HG03175 (cell line): ENCODE data around the gene CCDC66.
A peak's percentile ranks its signal among the peaks of the same experiment; 100 is the strongest.

Experiments
- ATAC-seq: cut with Tn5 transposase; IDR thresholded peaks from one replicate; pipeline ENCODE4 v1.9.1; 2021; ENCODE audit warnings: mild to moderate bottlenecking, moderate library complexity; ENCODE audit not compliant: unreplicated experiment

CCDC66 gene

DNA sequence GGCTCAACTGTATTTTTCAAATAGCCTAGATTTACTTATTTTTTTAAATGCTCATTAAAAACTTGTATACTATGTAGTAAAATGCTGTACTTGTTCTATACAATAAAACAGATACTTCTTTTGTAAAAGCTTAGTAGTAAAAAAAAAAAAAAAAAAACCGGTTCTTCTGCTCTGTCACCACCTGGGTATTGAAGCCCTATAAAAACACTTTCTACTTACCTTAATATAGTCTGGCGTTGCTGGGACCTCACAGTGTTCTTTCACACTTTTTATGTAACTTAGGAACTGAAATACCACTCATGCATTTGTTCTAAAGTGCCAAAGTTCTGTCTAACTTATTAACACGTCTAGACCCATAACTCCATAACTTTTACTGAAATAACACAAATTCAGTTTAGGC, 64.7 kb downstream of the CCDC66 start:
- ATAC-seq: no peak

DNA sequence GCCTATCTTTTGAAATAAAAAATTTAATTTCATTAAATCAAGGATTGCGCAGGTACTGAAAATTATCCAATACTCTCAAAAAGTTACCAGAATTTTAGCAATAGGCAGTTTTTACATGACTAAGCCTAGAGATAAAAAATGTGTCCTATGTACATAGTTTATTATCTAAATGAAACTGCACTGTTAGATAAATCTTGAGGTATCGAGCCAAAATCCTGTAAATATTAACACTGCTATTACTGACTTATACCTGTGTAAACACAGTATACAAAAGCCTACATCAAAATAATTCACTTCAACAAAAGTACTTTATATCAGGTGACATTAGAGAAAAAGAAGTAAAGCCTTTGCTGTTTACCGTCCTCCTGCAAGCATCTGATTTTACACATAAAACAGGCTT, 65.4 kb downstream of the CCDC66 start:
- no peak for ATAC-seq

DNA sequence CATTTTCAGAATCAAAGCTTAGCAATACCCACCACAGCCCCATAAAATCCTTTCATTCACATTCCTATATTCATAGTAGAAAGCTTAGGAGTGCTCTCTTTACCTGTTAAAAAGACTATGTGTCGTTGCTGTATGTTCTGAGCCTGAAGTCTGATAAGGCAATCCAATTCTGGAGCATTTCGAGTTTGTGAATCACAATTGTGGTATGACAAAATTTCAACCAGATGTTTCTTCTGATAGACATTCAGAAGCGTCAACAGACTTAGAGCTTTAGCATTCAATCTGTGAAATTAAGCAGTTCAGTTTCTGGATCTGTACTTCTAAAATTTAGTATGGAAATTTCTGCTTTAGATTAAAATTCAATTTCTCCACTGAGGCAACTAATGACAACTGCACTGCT, 67.8 kb downstream of the CCDC66 start:
- ATAC-seq: no peak

DNA sequence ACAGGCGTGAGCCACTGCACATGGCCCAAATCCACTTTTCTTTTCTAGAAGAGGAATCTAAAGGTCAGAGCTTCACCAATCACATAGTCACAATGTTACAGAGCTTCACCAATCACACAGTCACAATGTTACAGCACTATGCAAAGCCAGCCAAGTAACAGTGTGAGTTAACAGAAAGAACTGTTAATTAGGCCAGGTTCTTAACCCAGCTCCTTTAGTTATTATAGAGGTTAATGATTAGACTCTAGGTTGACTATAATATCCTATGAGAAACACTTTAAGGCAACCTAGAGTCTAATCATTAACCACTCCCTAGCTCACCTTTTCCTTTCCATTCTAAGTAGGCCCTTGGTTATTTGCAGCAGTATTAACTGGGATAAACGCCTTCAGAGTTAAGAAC, 72.1 kb downstream of the CCDC66 start:
- peak; percentile 89 for ATAC-seq

DNA sequence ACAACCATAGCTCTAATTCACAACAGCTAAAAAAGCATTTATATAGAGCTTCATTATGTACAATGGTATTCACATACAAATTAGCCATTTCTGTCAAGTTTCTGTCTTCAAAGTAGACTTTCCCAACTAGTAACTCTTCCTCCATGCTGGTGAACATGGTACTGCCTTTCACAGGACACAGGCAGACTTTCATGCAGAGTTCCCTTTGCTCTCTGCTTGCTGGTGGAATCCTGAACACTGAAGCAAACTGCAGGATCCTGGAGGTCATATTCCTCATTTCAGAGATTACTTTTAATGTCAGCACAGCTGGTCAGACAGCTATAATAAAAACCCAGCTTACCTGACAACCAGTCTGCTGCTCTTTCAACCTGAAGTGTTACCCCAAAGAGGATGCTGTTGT, 72.5 kb downstream of the CCDC66 start:
- ATAC-seq: peak; percentile 20

DNA sequence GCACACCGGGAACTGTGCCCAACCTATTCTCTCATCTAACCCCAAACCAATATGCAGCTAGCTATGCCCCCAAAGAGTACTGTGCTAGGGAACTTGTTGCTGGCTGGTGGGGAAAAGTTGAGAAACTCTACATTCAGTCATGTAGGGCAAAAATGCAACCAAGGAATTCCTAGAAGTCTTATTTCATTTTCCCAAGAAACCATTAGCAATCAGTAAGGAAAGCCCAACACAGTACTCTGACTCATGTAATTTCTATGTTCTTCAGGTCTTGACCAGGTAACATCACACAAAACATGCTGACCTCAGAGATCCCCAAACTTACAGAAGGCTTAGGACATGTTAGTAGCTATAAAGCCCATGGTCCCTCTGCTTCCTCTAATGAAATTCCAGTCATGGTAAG, 74.0 kb downstream of the CCDC66 start:
- no peak for ATAC-seq

DNA sequence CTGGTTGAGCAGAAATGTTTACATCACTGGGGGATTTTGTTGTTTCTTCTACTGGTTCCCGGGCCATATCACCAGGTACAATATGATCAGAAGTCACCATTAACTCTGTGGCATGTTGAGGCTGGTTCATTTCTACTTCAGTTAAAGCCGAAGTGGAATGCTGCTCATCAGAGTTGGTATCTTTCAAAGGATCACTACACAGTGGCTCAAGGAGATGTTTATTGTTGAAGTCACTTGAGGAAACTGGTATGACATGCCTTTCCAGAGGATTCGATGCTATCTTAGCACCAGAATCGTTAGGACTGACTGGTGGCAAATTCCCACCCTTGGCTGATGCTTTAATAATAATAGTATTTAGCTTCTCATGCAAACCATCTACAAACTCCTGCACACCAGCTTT, 76.2 kb downstream of the CCDC66 start:
- ATAC-seq: no peak

DNA sequence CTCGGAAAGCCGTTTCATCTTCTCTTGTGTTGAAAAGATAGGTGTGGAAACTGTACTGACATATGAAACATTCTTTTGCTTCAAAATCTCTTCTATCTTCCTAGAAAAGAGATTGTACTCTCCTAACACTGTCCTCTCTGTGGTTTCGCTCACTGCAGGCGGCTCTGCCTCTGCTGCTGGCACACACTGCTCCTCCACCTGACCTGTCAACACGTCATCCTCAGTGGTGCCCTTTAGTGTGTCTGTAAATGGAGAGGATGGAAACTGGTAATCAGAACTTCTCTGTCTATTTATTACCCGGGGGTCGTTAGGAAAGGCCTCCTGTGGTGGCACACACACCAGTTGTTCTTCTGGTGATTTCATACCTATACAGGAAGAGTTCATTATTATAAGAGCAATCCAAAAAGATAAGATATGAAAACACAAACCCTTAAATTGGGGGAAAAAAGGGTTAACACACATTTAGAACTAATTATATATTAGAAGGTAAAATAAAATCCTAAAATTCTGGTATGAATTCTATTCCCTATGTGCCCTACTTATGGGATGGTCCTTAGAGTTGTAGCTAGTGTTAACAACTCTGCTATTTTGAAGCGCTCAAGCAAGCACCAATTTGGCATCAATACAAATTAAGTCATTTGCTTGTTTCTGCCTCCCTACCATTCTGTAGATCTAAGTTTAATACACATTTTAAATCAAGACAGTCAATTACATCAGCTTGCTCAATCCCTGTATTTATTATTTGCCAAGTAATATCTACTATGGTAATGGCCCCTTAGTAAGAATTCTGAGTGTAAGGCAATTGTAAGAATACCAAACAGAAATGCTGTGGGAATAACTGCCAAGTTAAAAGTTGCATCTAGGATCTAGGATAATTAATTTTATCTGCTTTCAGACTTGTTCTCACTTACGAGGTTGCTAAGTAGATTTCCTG, 76.9 kb downstream of the CCDC66 start:
- ATAC-seq: no peak

DNA sequence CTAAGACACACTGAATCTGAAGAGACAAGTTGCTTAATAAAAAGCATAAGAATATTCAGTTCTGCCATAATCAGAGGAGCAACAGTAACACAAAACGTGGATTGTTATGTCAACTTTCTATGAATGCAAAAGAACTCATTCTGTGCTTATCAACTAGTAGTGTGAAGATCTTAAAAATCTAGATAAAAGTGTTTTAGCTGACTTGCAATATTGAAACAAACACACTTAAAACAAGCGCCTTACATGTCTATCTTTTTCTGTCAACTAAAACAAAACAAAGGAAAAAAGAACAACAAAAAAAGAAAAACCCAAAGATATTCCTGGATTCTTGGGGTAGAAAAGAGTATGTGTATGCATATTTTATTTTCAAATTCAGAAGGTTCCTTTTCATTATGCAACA, 88.4 kb downstream of the CCDC66 start:
- no peak for ATAC-seq

DNA sequence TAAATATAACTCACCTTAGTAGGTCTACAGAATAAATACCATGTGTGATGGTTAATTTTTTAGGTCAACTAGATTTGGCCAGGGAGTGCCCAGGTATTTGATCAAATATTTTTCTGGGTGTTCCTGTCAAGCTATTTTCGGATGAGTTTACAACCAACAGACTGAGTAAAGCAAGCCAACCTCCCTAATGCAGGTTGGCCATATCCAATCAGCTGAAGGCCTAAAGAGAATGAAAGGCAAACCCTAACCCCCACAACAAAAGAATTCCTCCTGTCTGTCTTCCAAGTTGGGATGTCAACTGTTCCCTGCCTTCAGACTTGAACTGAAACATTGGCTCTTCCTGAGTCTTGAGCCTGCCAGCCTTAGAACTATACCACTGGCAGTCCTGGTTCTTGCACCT, 97.5 kb downstream of the CCDC66 start:
- no peak for ATAC-seq

DNA sequence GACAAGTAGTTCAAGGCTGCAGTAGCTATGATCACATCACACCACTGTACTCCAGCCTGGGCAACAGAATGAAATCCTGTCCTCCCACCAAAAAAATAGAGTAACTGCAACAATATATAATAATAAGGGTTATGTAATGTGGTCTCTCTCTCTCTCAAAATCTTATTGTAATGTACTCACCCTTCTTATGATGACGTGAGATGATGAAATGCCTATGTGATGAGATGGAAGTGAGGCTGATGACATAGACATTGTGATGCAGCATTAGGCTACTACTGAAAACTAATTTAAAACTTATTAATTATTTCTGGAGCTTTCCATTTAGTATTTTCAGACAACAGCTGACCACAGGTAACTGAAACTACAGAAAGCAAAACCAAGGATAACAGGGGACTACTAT, 98.7 kb downstream of the CCDC66 start:
- ATAC-seq: no peak

DNA sequence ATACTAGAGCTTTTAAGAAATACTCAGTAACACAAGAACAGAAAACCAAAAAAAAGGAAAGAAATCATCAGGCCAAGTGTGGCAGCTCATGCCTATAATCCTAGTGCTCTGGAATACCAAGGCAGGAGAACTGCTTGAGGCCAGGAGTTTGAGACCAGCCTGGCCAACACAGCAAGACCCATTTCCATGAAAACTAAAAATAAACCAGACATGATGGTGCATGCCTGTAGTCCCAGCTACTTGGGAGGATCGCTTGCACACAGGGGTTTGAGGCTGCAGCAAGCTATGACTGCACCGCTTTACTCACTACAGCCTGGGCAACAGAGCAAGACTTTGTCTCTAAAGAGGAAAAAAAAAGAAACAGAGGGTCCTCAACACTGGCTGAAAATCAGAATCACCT, 107.8 kb downstream of the CCDC66 start:
- ATAC-seq: no peak

DNA sequence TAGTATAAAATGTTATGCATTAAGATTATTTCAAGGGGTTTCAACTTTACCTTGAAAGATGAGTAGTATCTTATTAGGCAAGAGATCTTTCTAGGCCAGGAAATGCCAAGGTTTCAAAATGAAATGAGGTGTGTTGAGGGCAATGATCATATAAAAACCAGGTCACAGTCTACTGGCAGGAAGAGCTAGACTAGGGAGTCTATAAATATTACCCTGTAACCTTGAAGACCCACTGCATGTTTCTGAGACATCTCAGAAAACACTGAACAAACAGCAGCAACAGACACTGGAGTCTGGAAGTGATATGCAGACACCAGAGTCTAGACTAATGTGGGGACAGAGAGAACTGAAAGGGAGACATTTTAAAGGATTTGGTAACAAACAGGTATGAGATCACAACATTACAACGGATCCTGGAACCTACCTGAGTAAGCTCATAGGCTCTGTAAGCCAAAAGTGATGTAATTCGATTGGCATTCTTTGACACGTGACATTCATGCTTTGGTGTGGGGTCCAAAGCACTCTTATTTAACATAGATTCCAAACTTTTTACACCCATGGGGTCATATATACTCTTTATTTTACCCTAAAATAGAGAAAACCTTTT, 111.1 kb downstream of the CCDC66 start:
- no peak for ATAC-seq
